Progenitor cell of endocrine pancreas (in vitro differentiated cells): ENCODE data around the gene NCR1. TPM values are rescaled to one million over a fixed set of nuclear protein-coding genes. Genes with fewer than 3 reads are reported as not detected.
"Not testable (repeated sequence)": the region's sequence is repeated elsewhere in the genome, so short reads cannot be mapped to it uniquely, and the experiment has no call there.

ENCODE experiments used
- DNase-seq: peaks from one replicate; pipeline ENCODE4 v3.0.0; 2021; ENCODE audit warnings: low spot score; ENCODE audit not compliant: unreplicated experiment
- H3K27ac Mint-ChIP-seq: 2 replicates; pipeline ENCODE4 v1.8.0; 2021; ENCODE audit warnings: mild to moderate bottlenecking, moderate library complexity, mixed read lengths
- H3K27me3 Mint-ChIP-seq: 2 replicates; pipeline ENCODE4 v1.8.0; 2021; ENCODE audit warnings: mixed read lengths
- H3K36me3 Mint-ChIP-seq: 2 replicates; pipeline ENCODE4 v1.8.0; 2022; ENCODE audit warnings: mixed read lengths; ENCODE audit not compliant: insufficient read depth
- H3K4me1 Mint-ChIP-seq: 2 replicates; pipeline ENCODE4 v1.8.0; 2021; ENCODE audit warnings: low read depth, mixed read lengths
- H3K4me3 Mint-ChIP-seq: 2 replicates; pipeline ENCODE4 v1.8.0; 2021; ENCODE audit warnings: low read depth, mild to moderate bottlenecking, moderate library complexity, mixed read lengths
- H3K9me3 Mint-ChIP-seq: 2 replicates; pipeline ENCODE4 v1.8.0; 2021; ENCODE audit warnings: low read depth, mixed read lengths
- CTCF ChIP-seq: fragments of 200-600 bp; sonication (generic); IDR thresholded peaks from one replicate; pipeline ENCODE4 v1.5.0; 2021; ENCODE audit warnings: antibody characterized with exemption, mild to moderate bottlenecking; ENCODE audit not compliant: unreplicated experiment
- long read RNA-seq: library from polyadenylated mRNA; unstranded; transcript quantifications from one replicate; pipeline ENCODE4 v2.0.0, GENCODE V29; 2020
- total RNA-seq: library from RNA; stranded (reverse); gene quantifications from 2 replicates; pipeline ENCODE4 v1.2.1, GENCODE V29; 2021

Gene NCR1
- not detected in 2 replicates for total RNA-seq
- long read RNA-seq, result 0 reads

GRCh38 chr19:54905803-54906511, at the start of gene NCR1:
NCR1 (plus strand) TSS chr19:54906148; CDS start chr19:54906188, 40 bp downstream.
- H3K4me1 Mint-ChIP-seq, result peaks cover 3% of the 10 kb centered on the region
- no peak for DNase-seq
- no peaks in the 10 kb centered on the region for H3K9me3 Mint-ChIP-seq
- no peak within 1 kb of the TSS for H3K4me3 Mint-ChIP-seq
- no peak for TF ChIP-seq CTCF
- H3K36me3 Mint-ChIP-seq, result no peaks in the 10 kb centered on the region
- no peaks in the 10 kb centered on the region for H3K27me3 Mint-ChIP-seq
- H3K27ac Mint-ChIP-seq, result no peak within 1 kb of the TSS

GRCh38 chr19:54858476-54858875, 47.5 kb upstream of the NCR1 start:
- not testable (repeated sequence) for H3K27me3 Mint-ChIP-seq, H3K27ac Mint-ChIP-seq, DNase-seq, H3K36me3 Mint-ChIP-seq, H3K4me1 Mint-ChIP-seq, H3K4me3 Mint-ChIP-seq
- H3K9me3 Mint-ChIP-seq, result peaks cover 34% of the 10 kb centered on the region

- DNase-seq, H3K4me3 Mint-ChIP-seq, H3K4me1 Mint-ChIP-seq, H3K27ac Mint-ChIP-seq, H3K27me3 Mint-ChIP-seq, H3K36me3 Mint-ChIP-seq: not testable (repeated sequence)
- peaks cover 28% of the 10 kb centered on the region for H3K9me3 Mint-ChIP-seq
Measured at GRCh38 chr19:54859421-54859820, 46.5 kb upstream of the NCR1 start.

- H3K27ac Mint-ChIP-seq, H3K36me3 Mint-ChIP-seq, H3K4me1 Mint-ChIP-seq, H3K4me3 Mint-ChIP-seq, H3K27me3 Mint-ChIP-seq, DNase-seq: not testable (repeated sequence)
- peaks cover 17% of the 10 kb centered on the region for H3K9me3 Mint-ChIP-seq
Measured at GRCh38 chr19:54863459-54863858, 42.5 kb upstream of the NCR1 start.

- Mint-ChIP-seq H3K36me3 (no peaks in the 10 kb centered on the region), H3K4me3 (no peak overlapping the region), H3K27me3 (peaks cover 13% of the 10 kb centered on the region), H3K9me3 (peaks cover 9% of the 10 kb centered on the region), H3K27ac (no peak overlapping the region), H3K4me1 (peaks cover 4% of the 10 kb centered on the region)
- no peak for TF ChIP-seq CTCF
- DNase-seq, result no peak
Measured at GRCh38 chr19:54871696-54872095, 34.3 kb upstream of the NCR1 start.

- TF ChIP-seq CTCF, result no peak
- DNase-seq, result no peak
- H3K4me1 Mint-ChIP-seq, result peaks cover 4% of the 10 kb centered on the region
- H3K4me3 Mint-ChIP-seq, result no peak within 1 kb of the TSS
- no peak within 1 kb of the TSS for H3K27ac Mint-ChIP-seq
- H3K9me3 Mint-ChIP-seq, result no peaks in the 10 kb centered on the region
- peaks cover 20% of the 10 kb centered on the region for H3K27me3 Mint-ChIP-seq
- no peaks in the 10 kb centered on the region for H3K36me3 Mint-ChIP-seq
Measured at GRCh38 chr19:54873990-54874389, 32.0 kb upstream of the NCR1 start, which contains the start of gene FCAR. FCAR (plus strand) TSS chr19:54874235; CDS start chr19:54874290, 55 bp downstream.

- TF ChIP-seq CTCF, result no peak
- no peak overlapping the region for H3K4me3 Mint-ChIP-seq
- H3K27ac Mint-ChIP-seq, result no peak overlapping the region
- peaks cover 4% of the 10 kb centered on the region for H3K4me1 Mint-ChIP-seq
- peaks cover 31% of the 10 kb centered on the region for H3K27me3 Mint-ChIP-seq
- H3K9me3 Mint-ChIP-seq, result no peaks in the 10 kb centered on the region
- DNase-seq, result no peak
- no peaks in the 10 kb centered on the region for H3K36me3 Mint-ChIP-seq
Measured at GRCh38 chr19:54875506-54875905, 30.4 kb upstream of the NCR1 start.
